LNCaP clone FGC (cell line): ENCODE results near the gene HAUS3.

ENCODE experiments used
- DNase-seq: peaks from one replicate; pipeline ENCODE4 v3.0.0-alpha.2; 2011; ENCODE audit warnings: low read depth
- H3K4me3 ChIP-seq: 2 replicates; pipeline ENCODE4 v1.5.1; 2011; ENCODE audit warnings: mild to moderate bottlenecking, low read depth, low read length, control low read depth
- TF ChIP-seq, protein P1 (sequence below): IDR thresholded peaks from 2 replicates; pipeline ENCODE4 v1.5.1; 2012; ENCODE audit warnings: mild to moderate bottlenecking; ENCODE audit not compliant: control insufficient read depth, insufficient read depth; ENCODE audit errors: extremely low read depth

Gene HAUS3

GRCh38 chr4:2262145-2262943 lies 20.4 kb upstream of the HAUS3 start:
- peak; percentile 99 for DNase-seq
- TF ChIP-seq, protein P1, sequence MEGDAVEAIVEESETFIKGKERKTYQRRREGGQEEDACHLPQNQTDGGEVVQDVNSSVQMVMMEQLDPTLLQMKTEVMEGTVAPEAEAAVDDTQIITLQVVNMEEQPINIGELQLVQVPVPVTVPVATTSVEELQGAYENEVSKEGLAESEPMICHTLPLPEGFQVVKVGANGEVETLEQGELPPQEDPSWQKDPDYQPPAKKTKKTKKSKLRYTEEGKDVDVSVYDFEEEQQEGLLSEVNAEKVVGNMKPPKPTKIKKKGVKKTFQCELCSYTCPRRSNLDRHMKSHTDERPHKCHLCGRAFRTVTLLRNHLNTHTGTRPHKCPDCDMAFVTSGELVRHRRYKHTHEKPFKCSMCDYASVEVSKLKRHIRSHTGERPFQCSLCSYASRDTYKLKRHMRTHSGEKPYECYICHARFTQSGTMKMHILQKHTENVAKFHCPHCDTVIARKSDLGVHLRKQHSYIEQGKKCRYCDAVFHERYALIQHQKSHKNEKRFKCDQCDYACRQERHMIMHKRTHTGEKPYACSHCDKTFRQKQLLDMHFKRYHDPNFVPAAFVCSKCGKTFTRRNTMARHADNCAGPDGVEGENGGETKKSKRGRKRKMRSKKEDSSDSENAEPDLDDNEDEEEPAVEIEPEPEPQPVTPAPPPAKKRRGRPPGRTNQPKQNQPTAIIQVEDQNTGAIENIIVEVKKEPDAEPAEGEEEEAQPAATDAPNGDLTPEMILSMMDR = no peak
- peak overlapping the region; percentile 93 for H3K4me3 ChIP-seq

DNA sequence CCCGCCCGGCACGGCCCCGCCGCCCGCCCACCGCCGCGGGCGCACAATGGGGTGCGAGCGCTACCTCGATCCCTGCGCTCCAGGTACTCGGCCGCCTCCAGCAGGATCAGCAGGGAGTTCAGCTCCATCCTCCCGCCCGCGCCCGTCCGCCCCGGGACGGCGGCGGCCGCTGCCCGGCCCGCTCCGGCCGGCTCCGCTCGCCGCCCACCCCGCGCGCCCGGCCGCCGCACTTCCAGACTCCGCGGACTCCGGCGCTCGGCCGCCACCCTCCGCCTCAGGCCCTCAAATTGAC lies 19.9 kb upstream of the HAUS3 start, which contains the start of gene MXD4:
MXD4 (minus strand) TSS at position 257 of the 292 bp plus-strand sequence; CDS start at position 128, 129 bp downstream.
- H3K4me3 ChIP-seq = peak within 1 kb of the TSS; percentile 93
- TF ChIP-seq, protein P1 = no peak
- DNase-seq = no peak

DNA sequence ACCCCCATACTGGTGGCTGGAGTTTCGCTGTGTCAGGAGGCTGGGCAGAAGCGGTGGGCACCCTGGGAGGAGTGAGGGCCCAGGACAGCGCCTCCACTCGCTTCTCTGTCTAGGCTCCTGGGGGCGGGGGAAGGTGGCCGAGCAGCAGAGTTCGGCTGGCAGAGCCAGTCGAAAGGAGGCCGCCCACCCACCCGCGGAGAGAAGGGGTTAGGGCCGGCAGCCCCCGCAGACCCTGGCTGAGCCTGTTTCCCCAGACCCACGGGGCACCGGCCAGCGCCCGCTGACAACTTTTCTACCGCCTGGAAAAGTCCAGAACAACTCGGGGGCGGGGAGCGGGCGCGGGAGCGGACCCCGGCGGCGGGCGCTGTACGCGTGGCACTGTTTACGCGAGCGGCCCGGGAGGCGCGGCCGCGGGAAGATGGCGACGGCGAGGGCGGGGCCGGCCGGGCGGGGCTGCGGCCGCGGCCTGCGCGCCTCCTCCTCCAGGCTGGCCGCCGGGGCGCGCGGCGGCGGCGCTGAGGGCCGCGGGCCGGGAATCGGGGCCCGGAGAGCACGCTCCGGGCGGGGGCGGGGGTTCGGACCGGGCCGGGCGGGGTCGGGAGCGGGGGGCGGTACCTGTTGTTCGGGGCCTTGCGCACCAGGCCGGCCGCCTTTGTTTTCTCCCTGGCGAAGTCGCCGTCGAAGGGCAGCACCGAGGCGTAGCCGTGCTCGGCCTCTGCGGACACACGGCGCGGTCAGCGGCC lies 19.4 kb upstream of the HAUS3 start:
- peak overlapping the region; percentile 93 for H3K4me3 ChIP-seq
- DNase-seq = no peak
- TF ChIP-seq, protein P1 = no peak

DNA sequence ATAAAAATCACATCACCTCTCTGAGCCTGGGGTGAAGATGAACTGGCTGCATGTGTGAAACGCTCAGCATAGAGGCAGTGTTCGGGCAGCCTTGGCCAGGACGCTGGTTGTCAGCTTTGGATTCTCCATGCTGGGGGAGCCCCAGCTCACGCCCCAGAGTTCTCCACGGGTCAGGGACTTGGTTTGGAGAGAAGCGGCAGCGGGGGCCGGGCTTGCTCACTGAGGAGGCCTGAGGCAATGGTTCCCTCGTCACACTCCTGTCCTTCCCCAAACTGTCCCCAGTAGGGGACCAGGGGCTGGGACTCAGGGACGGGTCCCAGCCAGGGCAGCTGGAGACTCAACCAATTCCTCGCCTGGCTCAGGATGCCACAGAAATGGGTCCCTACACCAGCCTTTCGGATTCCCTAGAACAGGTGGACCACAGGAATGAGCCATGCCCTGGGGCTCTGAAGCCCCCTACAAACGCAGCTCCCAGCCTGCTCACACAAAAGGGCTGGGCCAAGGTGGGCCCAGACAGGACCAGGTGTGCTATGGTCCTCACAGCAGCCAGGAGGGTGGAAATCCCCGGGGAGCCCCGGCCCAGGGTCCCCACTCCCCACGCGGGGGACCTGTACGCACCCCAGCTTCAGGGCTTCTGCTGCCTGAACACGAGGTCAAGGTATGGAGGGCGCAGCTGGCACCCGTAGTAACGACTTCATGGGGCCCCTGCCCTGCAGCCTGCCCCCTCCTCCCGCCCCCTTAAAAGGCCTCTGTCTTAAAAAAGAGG lies 18.6 kb upstream of the HAUS3 start:
- peak overlapping the region; percentile 93 for H3K4me3 ChIP-seq
- TF ChIP-seq, protein P1 = no peak
- DNase-seq = no peak

GRCh38 chr4:2259541-2260343 lies 17.8 kb upstream of the HAUS3 start:
- TF ChIP-seq, protein P1 = no peak
- DNase-seq = no peak
- peak overlapping the region; percentile 4; the same call in 1 of the 2 replicates for H3K4me3 ChIP-seq

DNA sequence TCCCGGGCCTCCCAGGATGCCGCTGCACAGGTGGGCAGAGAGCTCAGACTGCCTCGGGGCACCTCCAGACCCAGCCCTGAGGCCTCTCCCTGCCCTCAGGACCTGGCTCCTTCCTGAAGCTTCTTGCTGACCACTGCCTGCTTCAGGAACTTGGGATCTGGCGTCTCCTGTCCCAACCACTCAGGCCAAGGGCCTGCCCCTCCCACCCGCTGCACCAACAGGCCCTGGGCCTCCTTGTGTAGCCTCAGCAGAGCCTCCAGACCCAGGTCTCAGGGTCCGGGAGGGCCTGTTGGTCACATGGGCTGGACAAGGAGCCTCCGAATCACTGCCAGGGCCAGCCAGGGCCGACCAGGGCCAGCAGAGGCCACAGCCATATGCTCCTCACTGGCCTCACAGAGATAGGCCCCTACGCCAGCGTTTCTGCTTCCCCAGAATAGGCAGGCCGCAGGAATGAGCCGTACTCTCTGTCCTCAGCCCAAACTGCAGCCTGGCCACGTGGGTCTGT lies 17.2 kb upstream of the HAUS3 start:
- no peak for DNase-seq
- TF ChIP-seq, protein P1 = no peak
- no peak overlapping the region for H3K4me3 ChIP-seq
